Urinary bladder (tissue), 4 donors: ENCODE results near the gene HECTD4. TPM values are rescaled to one million over a fixed set of nuclear protein-coding genes. Genes with fewer than 3 reads are reported as not detected.
A peak's percentile ranks its signal among the peaks of the same experiment; 100 is the strongest.

ENCODE experiments used
- DNase-seq: peaks from one replicate; pipeline ENCODE4 v3.0.0-alpha.2; 2015; ENCODE audit errors: extremely low spot score
- H3K27ac ChIP-seq: one replicate; pipeline ENCODE4 v1.5.1; 2013; ENCODE audit warnings: low read depth, mild to moderate bottlenecking, moderate library complexity
- H3K36me3 ChIP-seq: one replicate; pipeline ENCODE4 v1.6.1; 2013; ENCODE audit warnings: mild to moderate bottlenecking, moderate library complexity; ENCODE audit not compliant: insufficient read depth
- H3K4me1 ChIP-seq: one replicate; pipeline ENCODE4 v1.6.1; 2013; ENCODE audit warnings: mild to moderate bottlenecking, moderate library complexity; ENCODE audit not compliant: insufficient read depth
- H3K4me3 ChIP-seq: one replicate; pipeline ENCODE4 v1.5.1; 2013; ENCODE audit warnings: low read depth, low read length
- WGBS: extraction: QIAGEN DNeasy Blood & Tissue Kit; methylation state at CpG from one replicate; pipeline ENCODE4 v1.1.7; 2013; 5-methylcytosine and 5-hydroxymethylcytosine counted together
- polyA plus RNA-seq: library from polyadenylated mRNA; stranded (reverse); fragments of 200-250 nt; gene quantifications from one replicate; pipeline ENCODE4 v1.2.3, GENCODE V29; 2013
- total RNA-seq: library from RNA; depleted of rRNA; stranded (reverse); fragments of >200 nt; gene quantifications from one replicate; pipeline ENCODE4 v1.2.3, GENCODE V29; 2014
- donor health status: healthy with polysubstance abuse.
- donor health status: healthy.

HECTD4 gene
- total and polyA plus RNA-seq, 2 donors, result 8.6 to 87.2 TPM

DNA sequence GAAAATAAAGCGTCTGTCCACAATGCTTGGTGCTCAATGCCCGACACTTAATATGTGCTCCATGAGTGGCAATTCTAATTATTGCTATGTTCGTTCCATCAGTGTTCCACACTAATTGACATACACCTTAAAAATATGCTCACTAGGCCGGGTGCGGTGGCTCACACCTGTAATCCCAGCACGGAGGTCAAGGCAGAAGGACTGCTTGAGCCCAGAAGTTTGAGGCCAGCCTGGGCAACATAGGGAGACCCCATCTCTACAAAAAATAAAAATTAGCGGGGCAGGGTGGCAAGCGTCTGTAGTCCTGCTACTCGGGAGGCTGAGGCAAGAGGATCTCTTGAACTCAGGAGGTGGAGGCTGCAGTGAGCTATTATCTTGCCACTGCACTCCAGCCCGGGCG, 635 bp upstream of the HECTD4 start:
- 94% methylated on average over 11 of the region's 11 CpGs for WGBS
- Histone ChIP-seq H3K4me3 (peak overlapping the region; percentile 98), H3K4me1 (no peaks in the 10 kb centered on the region), H3K36me3 (no peaks in the 10 kb centered on the region), H3K27ac (no peak overlapping the region)
- DNase-seq, result no peak

DNA sequence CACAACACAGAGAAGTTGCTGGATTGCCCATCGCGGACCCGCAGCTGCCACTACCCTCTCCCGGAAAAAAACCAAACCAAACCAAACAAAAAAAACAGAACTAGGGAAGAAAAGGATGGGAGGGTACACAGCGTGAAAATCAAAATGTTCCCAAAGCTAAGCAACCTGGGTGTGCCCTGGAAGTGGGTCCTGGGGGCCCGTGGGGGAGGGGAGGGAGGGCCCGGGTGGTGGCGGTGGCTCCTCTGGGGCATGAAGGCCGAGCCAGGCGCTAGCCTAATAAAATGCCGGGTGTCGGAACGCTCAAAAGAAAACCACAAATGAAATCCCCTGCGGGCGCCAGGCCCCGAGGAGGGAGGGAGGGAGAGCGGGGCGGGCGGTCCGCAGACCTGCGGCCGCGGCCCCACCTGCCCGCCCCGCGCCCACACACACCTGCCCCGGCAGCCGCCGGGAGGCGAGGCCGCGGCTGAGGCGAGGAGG, 787 bp downstream of the HECTD4 start:
- H3K27ac ChIP-seq, result peak overlapping the region; percentile 66
- 15% methylated on average over 33 of the region's 33 CpGs for WGBS
- no peak for DNase-seq
- no peaks in the 10 kb centered on the region for H3K4me1 ChIP-seq
- no peaks in the 10 kb centered on the region for H3K36me3 ChIP-seq
- H3K4me3 ChIP-seq, result peak overlapping the region; percentile 98

DNA sequence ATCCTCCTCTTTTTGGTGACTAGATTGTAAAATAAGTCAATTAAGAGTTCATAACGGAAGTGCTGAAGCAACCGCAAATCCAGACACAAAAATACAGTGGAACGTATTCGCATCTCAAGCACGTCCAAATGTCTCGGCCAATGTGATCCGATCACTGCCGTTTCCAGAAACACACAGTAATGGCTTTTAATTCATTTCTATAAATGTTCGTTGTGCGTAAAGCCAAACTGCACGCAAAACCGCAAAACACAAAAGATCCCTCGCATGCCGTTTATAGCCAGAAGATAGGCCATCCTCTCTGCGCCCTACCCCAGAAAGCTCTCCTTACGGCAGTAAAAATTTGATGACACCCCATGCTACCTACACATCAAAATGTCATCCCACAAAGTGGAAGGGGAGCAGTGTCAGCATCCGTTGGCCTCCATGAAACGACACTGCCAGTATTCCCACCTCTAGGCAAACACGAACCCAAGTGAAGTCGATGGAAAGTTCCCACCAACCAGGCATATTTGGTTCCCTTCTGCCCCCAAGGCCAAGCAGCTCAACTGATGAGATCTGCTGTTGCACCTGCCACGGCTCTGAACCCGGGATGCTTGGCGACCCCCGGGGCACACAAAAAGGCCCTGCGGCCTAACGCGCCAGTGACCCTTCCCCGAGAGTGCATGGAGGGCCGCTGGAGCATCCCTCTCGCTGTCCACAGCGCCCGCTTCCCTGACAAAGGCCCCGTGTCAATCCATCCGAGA, 1.4 kb downstream of the HECTD4 start:
- no peak for DNase-seq
- Histone ChIP-seq H3K4me1 (no peaks in the 10 kb centered on the region), H3K36me3 (no peaks in the 10 kb centered on the region), H3K27ac (no peak overlapping the region), H3K4me3 (peak overlapping the region; percentile 98)
- WGBS, result 64% methylated on average over 34 of the region's 34 CpGs

DNA sequence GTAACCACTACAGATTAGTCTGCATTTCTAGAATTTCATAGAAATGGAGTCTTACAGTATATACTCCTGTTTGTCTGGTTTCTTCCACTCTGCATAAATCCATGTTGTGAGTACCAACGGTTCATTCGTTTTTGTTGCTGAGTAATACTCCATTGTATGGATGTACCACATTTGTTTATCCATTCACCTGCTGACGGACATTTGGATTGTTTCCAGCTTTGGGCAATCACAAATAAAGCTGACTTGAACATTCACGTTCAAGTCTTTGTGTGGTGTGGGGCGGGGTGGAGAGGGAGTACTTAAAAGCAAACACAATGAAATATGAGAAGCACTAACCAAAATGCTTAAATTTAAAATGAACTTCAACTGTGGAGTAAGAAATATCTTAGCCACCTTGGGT, 7.1 kb downstream of the HECTD4 start:
- WGBS, result 79% methylated on average over 5 of the region's 5 CpGs
- Histone ChIP-seq H3K4me1 (no peaks in the 10 kb centered on the region), H3K27ac (no peak overlapping the region), H3K4me3 (no peak overlapping the region), H3K36me3 (no peaks in the 10 kb centered on the region)
- no peak for DNase-seq

DNA sequence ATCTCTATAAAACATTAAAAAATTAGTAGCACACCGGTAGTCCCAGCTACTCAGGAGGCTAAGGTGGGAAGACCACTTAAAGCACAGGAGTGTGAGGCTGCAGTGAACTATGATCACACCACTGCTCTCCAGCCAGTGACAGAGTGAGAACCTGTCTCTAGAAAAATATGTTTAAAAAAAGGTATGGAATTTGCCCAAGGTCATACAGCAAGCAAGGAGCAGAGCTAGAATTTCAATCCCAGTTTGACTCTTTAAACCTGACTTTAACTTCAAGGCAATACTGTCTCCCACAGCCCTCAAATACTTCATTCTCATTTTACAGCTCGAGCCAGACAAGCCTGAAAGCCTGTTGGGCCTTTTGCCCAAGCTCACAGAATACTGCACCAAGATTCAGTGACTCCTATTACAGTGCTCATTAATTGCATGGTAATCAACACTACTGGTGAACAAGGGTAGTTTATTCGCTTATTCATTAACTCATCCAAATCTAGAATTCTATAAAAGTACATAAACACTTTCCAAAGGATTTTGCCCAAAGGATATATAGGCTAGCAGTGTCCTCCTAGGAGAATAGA, 8.0 kb downstream of the HECTD4 start:
- Histone ChIP-seq H3K4me3 (no peak overlapping the region), H3K4me1 (no peaks in the 10 kb centered on the region), H3K36me3 (no peaks in the 10 kb centered on the region), H3K27ac (no peak overlapping the region)
- 77% methylated on average over 3 of the region's 3 CpGs for WGBS
- DNase-seq, result no peak

DNA sequence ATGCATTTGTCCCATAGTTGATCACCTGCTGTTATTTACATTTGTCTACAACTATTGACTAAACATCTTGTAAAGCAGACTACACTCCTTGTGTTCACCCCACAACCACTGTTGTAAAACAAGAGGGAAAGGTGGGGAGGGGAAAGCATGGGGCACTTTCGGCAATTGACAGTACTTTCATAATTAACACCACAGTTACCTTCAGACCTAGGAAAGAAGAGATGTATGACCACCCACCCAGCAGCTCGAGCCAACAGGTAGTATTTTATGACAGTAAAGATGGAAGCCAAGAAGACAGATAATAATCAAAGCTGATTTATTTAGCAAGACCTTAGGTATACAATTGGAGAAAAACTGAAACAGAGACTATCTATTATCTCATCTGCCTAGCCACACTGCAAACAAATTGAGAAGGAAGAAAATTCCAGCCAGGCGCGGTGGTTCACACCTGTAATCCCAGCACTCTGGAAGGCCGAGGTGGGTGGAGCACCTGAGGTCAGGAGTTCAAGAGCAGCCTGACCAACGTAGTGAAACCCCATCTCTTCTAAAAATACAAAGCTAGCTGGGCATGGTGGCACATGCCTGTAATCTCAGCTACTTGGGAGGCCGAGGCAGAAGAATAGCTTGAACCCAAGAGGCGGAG, 11.2 kb downstream of the HECTD4 start:
- DNase-seq, result no peak
- Histone ChIP-seq H3K27ac (no peak overlapping the region), H3K4me1 (no peaks in the 10 kb centered on the region), H3K36me3 (no peaks in the 10 kb centered on the region), H3K4me3 (no peak overlapping the region)
- 68% methylated on average over 8 of the region's 8 CpGs for WGBS

DNA sequence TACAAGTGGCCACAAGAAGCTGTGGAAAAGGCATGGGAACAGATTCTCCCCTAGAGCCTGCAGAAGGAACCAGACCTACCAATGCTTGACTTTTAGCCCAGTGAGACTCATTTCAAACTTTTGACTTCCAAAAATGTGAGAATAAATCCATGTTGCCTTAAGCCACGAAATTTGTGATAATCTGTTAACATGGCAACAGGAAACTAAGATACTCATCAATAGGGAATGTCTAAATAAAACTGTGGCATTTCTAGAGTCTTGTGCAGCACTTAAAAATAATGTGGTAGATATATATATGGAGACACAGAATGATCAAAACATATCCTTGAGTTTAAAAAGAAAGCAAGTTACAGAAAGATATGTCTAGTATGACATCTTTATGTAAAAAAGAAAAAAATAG, 12.0 kb downstream of the HECTD4 start:
- Histone ChIP-seq H3K4me1 (no peaks in the 10 kb centered on the region), H3K27ac (no peak overlapping the region), H3K36me3 (no peaks in the 10 kb centered on the region), H3K4me3 (no peak overlapping the region)
- no peak for DNase-seq
- WGBS, result 14% methylated on average over 1 of the region's 1 CpG

DNA sequence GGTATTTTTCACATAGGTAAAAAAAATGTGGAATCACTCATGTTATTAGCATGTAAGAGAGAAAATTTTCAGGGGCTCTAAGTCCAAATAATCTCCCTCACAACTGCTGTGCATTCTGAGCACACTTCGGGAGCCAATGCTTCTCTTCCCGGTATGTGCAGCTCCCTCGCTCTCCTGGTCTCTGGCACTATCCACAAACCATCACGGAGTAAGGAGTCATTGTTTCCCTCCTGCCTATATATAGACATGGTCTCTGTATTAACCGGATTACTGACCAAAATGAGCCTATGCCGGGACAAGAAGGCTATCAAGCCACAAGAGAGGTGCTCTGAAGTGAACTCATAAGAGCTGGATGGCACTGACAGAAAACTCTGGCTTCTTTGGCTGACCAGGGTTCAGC, 13.4 kb downstream of the HECTD4 start:
- Histone ChIP-seq H3K36me3 (no peaks in the 10 kb centered on the region), H3K4me1 (no peaks in the 10 kb centered on the region), H3K27ac (no peak overlapping the region), H3K4me3 (no peak overlapping the region)
- DNase-seq, result no peak
- 56% methylated on average over 6 of the region's 6 CpGs for WGBS

DNA sequence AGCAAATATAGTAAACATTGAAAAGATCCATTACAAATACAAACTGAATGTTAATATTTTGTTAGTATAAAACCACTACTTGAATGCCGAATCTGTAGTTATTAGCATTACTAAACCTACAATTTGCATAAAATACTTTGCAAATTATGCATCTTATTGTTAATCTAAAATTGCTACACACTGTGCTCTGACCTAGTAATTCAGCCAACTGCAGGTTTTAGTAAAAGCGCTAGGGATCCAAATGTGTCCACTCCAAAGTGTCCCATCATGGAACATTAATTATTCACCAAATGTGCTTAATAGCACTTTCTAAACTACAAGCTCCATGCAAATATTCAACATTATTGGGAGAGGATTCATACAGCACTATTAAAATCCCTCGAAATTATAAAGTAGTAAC, 14.3 kb downstream of the HECTD4 start:
- Histone ChIP-seq H3K36me3 (no peaks in the 10 kb centered on the region), H3K4me3 (no peak overlapping the region), H3K4me1 (no peaks in the 10 kb centered on the region), H3K27ac (no peak overlapping the region)
- 84% methylated on average over 3 of the region's 3 CpGs for WGBS
- no peak for DNase-seq

DNA sequence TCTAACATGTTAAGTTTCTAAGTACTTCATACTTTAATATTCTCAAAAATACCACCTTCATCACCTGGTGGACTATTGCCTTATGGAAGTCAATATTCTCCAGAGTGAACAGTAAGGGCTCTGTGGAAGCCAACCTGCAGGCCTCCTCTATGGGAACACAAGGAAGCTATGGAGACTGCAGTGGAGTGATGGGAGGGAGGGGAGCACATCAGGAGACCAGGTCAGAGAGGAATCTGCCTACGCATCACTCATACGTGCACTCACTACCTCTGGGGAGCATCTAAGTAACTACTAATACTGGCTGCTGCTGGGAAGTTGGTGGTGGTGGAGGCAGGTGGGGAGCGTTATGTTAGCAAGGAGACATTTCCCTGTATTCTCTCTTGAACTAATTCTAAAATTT, 19.9 kb downstream of the HECTD4 start:
- WGBS, result 94% methylated on average over 3 of the region's 3 CpGs
- H3K27ac ChIP-seq, result no peak overlapping the region
- no peak for DNase-seq
- no peaks in the 10 kb centered on the region for H3K36me3 ChIP-seq
- no peak overlapping the region for H3K4me3 ChIP-seq
- H3K4me1 ChIP-seq, result no peaks in the 10 kb centered on the region

DNA sequence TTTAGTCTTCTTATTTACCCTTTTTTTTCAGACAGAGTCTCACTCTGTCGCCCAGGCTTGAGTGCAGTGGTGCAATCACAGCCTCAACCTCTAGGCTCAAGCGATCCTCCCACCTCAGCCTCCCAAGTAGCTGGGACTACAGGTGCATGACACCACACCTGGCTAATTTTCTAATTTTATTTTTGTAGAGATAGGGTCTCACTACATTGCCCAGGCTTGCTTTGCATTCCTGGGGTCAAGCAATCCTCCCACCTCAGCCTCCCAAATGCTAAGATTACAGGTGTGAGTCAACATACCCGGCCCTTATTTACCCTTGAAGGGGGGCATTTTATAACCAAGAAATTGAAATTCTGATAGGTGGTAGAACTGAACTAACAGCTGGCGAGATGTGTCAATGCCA, 21.0 kb downstream of the HECTD4 start:
- 90% methylated on average over 4 of the region's 4 CpGs for WGBS
- H3K4me3 ChIP-seq, result no peak overlapping the region
- no peak overlapping the region for H3K27ac ChIP-seq
- H3K36me3 ChIP-seq, result no peaks in the 10 kb centered on the region
- no peak for DNase-seq
- no peaks in the 10 kb centered on the region for H3K4me1 ChIP-seq

DNA sequence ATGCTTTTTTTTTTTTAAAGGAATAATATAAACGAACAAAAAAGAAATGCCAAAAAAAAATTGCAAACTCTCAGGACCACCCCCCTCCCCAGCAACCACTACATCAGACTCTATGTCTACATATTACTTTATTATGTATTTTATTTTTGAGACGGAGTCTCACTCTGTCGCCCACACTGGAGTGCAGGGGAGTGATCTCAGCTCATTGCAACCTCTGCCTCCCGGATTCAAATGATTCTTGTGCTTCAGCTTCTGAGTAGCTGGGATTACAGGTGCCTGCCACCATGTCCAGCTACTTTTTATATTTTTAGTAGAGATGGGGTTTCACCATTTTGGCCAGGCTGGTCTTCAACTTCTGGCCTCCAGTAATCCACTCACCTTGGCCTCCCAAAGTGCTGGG, 22.9 kb downstream of the HECTD4 start:
- no peak overlapping the region for H3K27ac ChIP-seq
- no peak for DNase-seq
- H3K4me3 ChIP-seq, result no peak overlapping the region
- 91% methylated on average over 4 of the region's 4 CpGs for WGBS
- no peaks in the 10 kb centered on the region for H3K4me1 ChIP-seq
- H3K36me3 ChIP-seq, result no peaks in the 10 kb centered on the region

DNA sequence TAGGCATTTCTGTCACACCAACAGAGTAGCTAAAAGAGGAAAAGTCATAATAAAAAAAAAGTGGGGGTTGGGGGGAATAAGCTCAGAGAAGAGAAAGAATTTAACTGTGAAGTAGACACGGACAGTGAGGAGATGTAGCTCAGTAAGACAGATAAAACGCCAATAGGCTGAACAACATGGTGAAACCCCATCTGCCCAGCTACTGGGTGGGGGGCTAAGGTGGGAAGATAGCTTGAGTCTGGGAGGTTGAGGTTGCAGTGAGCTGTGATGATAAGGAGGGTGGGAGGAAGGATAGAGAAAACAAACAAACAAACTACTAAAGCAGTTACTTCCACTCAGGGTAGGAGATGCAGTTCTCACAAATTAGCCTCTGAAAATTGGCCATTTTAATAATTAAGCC, 25.0 kb downstream of the HECTD4 start:
- Histone ChIP-seq H3K4me1 (no peaks in the 10 kb centered on the region), H3K36me3 (no peaks in the 10 kb centered on the region), H3K27ac (no peak overlapping the region), H3K4me3 (no peak overlapping the region)
- WGBS, result 60% methylated on average over 2 of the region's 2 CpGs
- DNase-seq, result no peak

DNA sequence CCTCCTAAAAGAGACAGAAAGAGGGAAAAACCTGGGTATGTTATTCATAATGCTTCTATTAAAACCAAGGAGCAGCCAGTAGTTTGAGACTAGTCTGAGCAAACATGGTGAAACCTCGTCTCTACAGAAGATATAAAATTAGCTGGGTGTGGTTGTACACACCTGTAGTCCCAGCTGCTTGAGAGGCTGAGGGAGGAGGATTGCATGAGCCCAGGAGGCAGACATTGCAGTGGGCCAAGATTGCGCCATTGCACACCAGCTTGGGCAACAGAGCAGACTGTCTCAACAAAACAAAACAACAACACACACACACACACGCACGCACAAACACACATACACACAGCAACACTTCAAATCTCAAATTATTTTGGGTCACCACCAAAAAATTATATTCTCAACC, 27.8 kb downstream of the HECTD4 start:
- H3K36me3 ChIP-seq, result no peaks in the 10 kb centered on the region
- H3K4me3 ChIP-seq, result no peak overlapping the region
- DNase-seq, result no peak
- H3K4me1 ChIP-seq, result no peaks in the 10 kb centered on the region
- 92% methylated on average over 4 of the region's 4 CpGs for WGBS
- H3K27ac ChIP-seq, result no peak overlapping the region
